ENCODE results near the gene ADAMTSL2. TPM values are rescaled to one million over a fixed set of nuclear protein-coding genes. Genes with fewer than 3 reads are reported as not detected.

Gene ADAMTSL2
- total RNA-seq, 2 donors from 2014 or later = 0.18 to 0.93 TPM

- Mint-ChIP-seq H3K4me3 (no peak overlapping the region), H3K9me3 (no peaks in the 10 kb centered on the region), H3K27me3 (ENCODE audit: insufficient read depth) (no peaks in the 10 kb centered on the region), H3K4me1 (no peaks in the 10 kb centered on the region), H3K36me3 (ENCODE audit: low read depth) (no peaks in the 10 kb centered on the region), H3K27ac (no peak overlapping the region)
- Histone ChIP-seq H3K4me1 (ENCODE audit: control insufficient read depth, insufficient read depth, low read length) (no peaks in the 10 kb centered on the region), H3K4me3 (ENCODE audit: low read length) (no peak overlapping the region), H3K27ac (ENCODE audit: low read depth, low read length) (no peak overlapping the region), H3K9me3 (ENCODE audit: control insufficient read depth, low read length) (no peaks in the 10 kb centered on the region), H3K36me3 (ENCODE audit: control insufficient read depth, insufficient read depth, low read length) (no peaks in the 10 kb centered on the region), H3K9ac (ENCODE audit: extremely low read depth, low read length, poor library complexity, severe bottlenecking) (no peak overlapping the region), H3K27me3 (ENCODE audit: control insufficient read depth, insufficient read depth, low read length, poor library complexity, severe bottlenecking) (no peaks in the 10 kb centered on the region)
- 91 to 100% methylated on average over 5 to 11 of the region's 11 CpGs for WGBS, 2 experiments (ENCODE audit: insufficient coverage in 1 of 2, insufficient read length in 1 of 2)
- TF ChIP-seq CTCF (conservative IDR thresholded peaks at IDR 0.05) = no peak
- DNase-seq = no peak
These were observed 18.1 kb upstream of the ADAMTSL2 start for GRCh38 chr9:133516256-133516960.

- H3K9ac ChIP-seq (ENCODE audit: extremely low read depth, low read length, poor library complexity, severe bottlenecking) = no peak overlapping the region
- Mint-ChIP-seq H3K9me3 (no peaks in the 10 kb centered on the region), H3K4me1 (no peaks in the 10 kb centered on the region), H3K27ac (no peak overlapping the region), H3K27me3 (ENCODE audit: insufficient read depth) (no peaks in the 10 kb centered on the region), H3K4me3 (no peak overlapping the region), H3K36me3 (ENCODE audit: low read depth) (no peaks in the 10 kb centered on the region)
- 93 to 96% methylated on average over 4 to 9 of the region's 9 CpGs for WGBS, 2 experiments (ENCODE audit: insufficient coverage in 1 of 2, insufficient read length in 1 of 2)
- no peak overlapping the region for H3K4me3 ChIP-seq (ENCODE audit: low read length)
- no peaks in the 10 kb centered on the region for H3K27me3 ChIP-seq (ENCODE audit: control insufficient read depth, insufficient read depth, low read length, poor library complexity, severe bottlenecking)
- no peaks in the 10 kb centered on the region for H3K9me3 ChIP-seq (ENCODE audit: control insufficient read depth, low read length)
- TF ChIP-seq CTCF (conservative IDR thresholded peaks at IDR 0.05) = no peak
- no peaks in the 10 kb centered on the region for H3K36me3 ChIP-seq (ENCODE audit: control insufficient read depth, insufficient read depth, low read length)
- H3K27ac ChIP-seq (ENCODE audit: low read depth, low read length) = no peak overlapping the region
- no peak for DNase-seq
- no peaks in the 10 kb centered on the region for H3K4me1 ChIP-seq (ENCODE audit: control insufficient read depth, insufficient read depth, low read length)
These were observed 17.5 kb upstream of the ADAMTSL2 start for GRCh38 chr9:133516961-133517350.

- H3K36me3 ChIP-seq (ENCODE audit: control insufficient read depth, insufficient read depth, low read length) = no peaks in the 10 kb centered on the region
- no peaks in the 10 kb centered on the region for H3K4me1 ChIP-seq (ENCODE audit: control insufficient read depth, insufficient read depth, low read length)
- no peaks in the 10 kb centered on the region for H3K27me3 ChIP-seq (ENCODE audit: control insufficient read depth, insufficient read depth, low read length, poor library complexity, severe bottlenecking)
- Mint-ChIP-seq H3K9me3 (no peaks in the 10 kb centered on the region), H3K27me3 (ENCODE audit: insufficient read depth) (no peaks in the 10 kb centered on the region), H3K27ac (no peak overlapping the region), H3K36me3 (ENCODE audit: low read depth) (no peaks in the 10 kb centered on the region), H3K4me1 (no peaks in the 10 kb centered on the region), H3K4me3 (no peak overlapping the region)
- H3K4me3 ChIP-seq (ENCODE audit: low read length) = no peak overlapping the region
- WGBS, 2 experiments (ENCODE audit: insufficient coverage in 1 of 2, insufficient read length in 1 of 2) = 81 to 100% methylated on average over 2 to 8 of the region's 8 CpGs
- H3K9me3 ChIP-seq (ENCODE audit: control insufficient read depth, low read length) = no peaks in the 10 kb centered on the region
- DNase-seq = no peak
- H3K9ac ChIP-seq (ENCODE audit: extremely low read depth, low read length, poor library complexity, severe bottlenecking) = no peak overlapping the region
- no peak overlapping the region for H3K27ac ChIP-seq (ENCODE audit: low read depth, low read length)
- TF ChIP-seq CTCF (conservative IDR thresholded peaks at IDR 0.05) = no peak
These were observed 16.8 kb upstream of the ADAMTSL2 start for GRCh38 chr9:133517711-133518110.

Data from endodermal cell (in vitro differentiated cells).